ENCODE data around the gene CWC22. TPM values are rescaled to one million over a fixed set of nuclear protein-coding genes. Genes with fewer than 3 reads are reported as not detected.
"Not testable (repeated sequence)": the region's sequence is repeated elsewhere in the genome, so short reads cannot be mapped to it uniquely, and the experiment has no call there.

CWC22 gene
- polyA plus RNA-seq (2013, experiment 1 of 2) = 14.3 TPM
- polyA plus RNA-seq (2013, experiment 2 of 2) = 14.1 TPM

GRCh38 chr2:180006781-180007579, at the start of gene CWC22:
CWC22 (minus strand) TSS chr2:180007297; CDS start chr2:179993341, 13,956 bp downstream.
- Histone ChIP-seq H3K4ac (ENCODE audit: low read depth in 1 of 2, low read length in 2 of 2) (peak within 1 kb of the TSS; percentile 66 to 87), H3K9ac (ENCODE audit: low read length) (peak within 1 kb of the TSS; percentile 92), H3K23ac (ENCODE audit: low read length in 2 of 2) (no peak within 1 kb of the TSS), H2AFZ (ENCODE audit: low read depth, low read length) (peak within 1 kb of the TSS; percentile 85), H3K14ac (ENCODE audit: low read length in 2 of 2) (no peak within 1 kb of the TSS), H3K18ac (ENCODE audit: low read depth in 1 of 2, low read length in 2 of 2) (peak within 1 kb of the TSS; percentile 88 to 96), H2BK120ac (ENCODE audit: low read depth, low read length) (peak within 1 kb of the TSS; percentile 92), H2BK15ac (ENCODE audit: low read depth, poor library complexity, severe bottlenecking) (peak within 1 kb of the TSS; percentile 91), H2AK5ac (ENCODE audit: low read length, severe bottlenecking) (peak within 1 kb of the TSS; percentile 87), H3K4me3 (ENCODE audit: insufficient read depth in 1 of 2, low read depth in 1 of 2, low read length in 2 of 2) (peak within 1 kb of the TSS; percentile 94), H3K27ac (ENCODE audit: low read length, poor library complexity, severe bottlenecking) (peak within 1 kb of the TSS; percentile 86), H4K8ac (ENCODE audit: low read length) (peak within 1 kb of the TSS; percentile 87), H3K4me2 (ENCODE audit: low read length, poor library complexity, severe bottlenecking) (peak within 1 kb of the TSS; percentile 71), H3K27me3 (ENCODE audit: control insufficient read depth in 1 of 2, insufficient read depth in 1 of 2, low read length in 2 of 2) (no peaks in the 10 kb centered on the region), H2BK5ac (ENCODE audit: low read depth, low read length, poor library complexity, severe bottlenecking) (peak within 1 kb of the TSS; percentile 91), H3K79me1 (replicated peaks; ENCODE audit: low read length, poor library complexity, severe bottlenecking) (peaks cover 12% of the 10 kb centered on the region), H3K9me3 (ENCODE audit: control insufficient read depth, low read length) (no peaks in the 10 kb centered on the region), H3K36me3 (ENCODE audit: control insufficient read depth in 1 of 2, insufficient read depth in 2 of 2, low read depth in 1 of 2, low read length in 2 of 2) (peaks cover 0 to 3% of the 10 kb centered on the region in 2 experiments), H4K91ac (ENCODE audit: low read length) (peak within 1 kb of the TSS; percentile 87), H3K4me1 (ENCODE audit: control insufficient read depth, insufficient read depth, low read depth, low read length) (peaks cover 3% of the 10 kb centered on the region), H2BK12ac (ENCODE audit: low read length in 2 of 2) (no peak within 1 kb of the TSS)
- WGBS = under 1% methylated on average over 37 of the region's 46 CpGs
- peak; percentile 94 for DNase-seq

- H3K14ac ChIP-seq (ENCODE audit: low read length in 2 of 2) = no peak overlapping the region
- WGBS = 28% methylated on average over 14 of the region's 15 CpGs
- H3K27ac ChIP-seq (ENCODE audit: low read length, poor library complexity, severe bottlenecking) = no peak overlapping the region
Measured at GRCh38 chr2:180056367-180057118, 49.4 kb upstream of the CWC22 start.

GRCh38 chr2:180054576-180054975, 47.5 kb upstream of the CWC22 start:
- not testable (repeated sequence) for H2BK5ac ChIP-seq (ENCODE audit: low read depth, low read length, poor library complexity, severe bottlenecking); H3K9me3 ChIP-seq (ENCODE audit: control insufficient read depth, low read length); H2BK15ac ChIP-seq (ENCODE audit: low read depth, poor library complexity, severe bottlenecking); H3K4me2 ChIP-seq (ENCODE audit: low read length, poor library complexity, severe bottlenecking); H3K36me3 ChIP-seq (ENCODE audit: control insufficient read depth in 1 of 2, insufficient read depth in 2 of 2, low read depth in 1 of 2, low read length in 2 of 2); H2BK120ac ChIP-seq (ENCODE audit: low read depth, low read length); H3K14ac ChIP-seq (ENCODE audit: low read length in 2 of 2); H3K4ac ChIP-seq (ENCODE audit: low read depth in 1 of 2, low read length in 2 of 2); H3K18ac ChIP-seq (ENCODE audit: low read depth in 1 of 2, low read length in 2 of 2); H2AK5ac ChIP-seq (ENCODE audit: low read length, severe bottlenecking); H3K4me1 ChIP-seq (ENCODE audit: control insufficient read depth, insufficient read depth, low read depth, low read length); H3K9ac ChIP-seq (ENCODE audit: low read length); H2BK12ac ChIP-seq (ENCODE audit: low read length in 2 of 2); H3K27ac ChIP-seq (ENCODE audit: low read length, poor library complexity, severe bottlenecking); H4K91ac ChIP-seq (ENCODE audit: low read length); H2AFZ ChIP-seq (ENCODE audit: low read depth, low read length); DNase-seq; H3K23ac ChIP-seq (ENCODE audit: low read length in 2 of 2); H3K79me1 ChIP-seq (replicated peaks; ENCODE audit: low read length, poor library complexity, severe bottlenecking); H3K27me3 ChIP-seq (ENCODE audit: control insufficient read depth in 1 of 2, insufficient read depth in 1 of 2, low read length in 2 of 2); H4K8ac ChIP-seq (ENCODE audit: low read length); H3K4me3 ChIP-seq (ENCODE audit: insufficient read depth in 1 of 2, low read depth in 1 of 2, low read length in 2 of 2)
- no CpG with 5 or more reads among the region's 1 CpG for WGBS

More at GRCh38 chr2:180056367-180057118, 49.4 kb upstream of the CWC22 start:
- Histone ChIP-seq H3K4me2 (ENCODE audit: low read length, poor library complexity, severe bottlenecking) (no peak overlapping the region), H3K23ac (ENCODE audit: low read length in 2 of 2) (no peak overlapping the region), H3K4me3 (ENCODE audit: insufficient read depth in 1 of 2, low read depth in 1 of 2, low read length in 2 of 2) (no peak overlapping the region), H2BK15ac (ENCODE audit: low read depth, poor library complexity, severe bottlenecking) (no peak overlapping the region), H4K8ac (ENCODE audit: low read length) (no peak overlapping the region), H3K4me1 (ENCODE audit: control insufficient read depth, insufficient read depth, low read depth, low read length) (peaks cover 2% of the 10 kb centered on the region), H2AFZ (ENCODE audit: low read depth, low read length) (no peak overlapping the region), H3K18ac (ENCODE audit: low read depth in 1 of 2, low read length in 2 of 2) (no peak overlapping the region), H3K9me3 (ENCODE audit: control insufficient read depth, low read length) (no peaks in the 10 kb centered on the region), H3K9ac (ENCODE audit: low read length) (no peak overlapping the region), H3K27me3 (ENCODE audit: control insufficient read depth in 1 of 2, insufficient read depth in 1 of 2, low read length in 2 of 2) (no peaks in the 10 kb centered on the region), H2BK5ac (ENCODE audit: low read depth, low read length, poor library complexity, severe bottlenecking) (no peak overlapping the region), H4K91ac (ENCODE audit: low read length) (no peak overlapping the region), H2BK12ac (ENCODE audit: low read length in 2 of 2) (no peak overlapping the region), H2BK120ac (ENCODE audit: low read depth, low read length) (no peak overlapping the region), H3K36me3 (ENCODE audit: control insufficient read depth in 1 of 2, insufficient read depth in 2 of 2, low read depth in 1 of 2, low read length in 2 of 2) (no peaks in the 10 kb centered on the region), H3K79me1 (replicated peaks; ENCODE audit: low read length, poor library complexity, severe bottlenecking) (no peaks in the 10 kb centered on the region), H3K4ac (ENCODE audit: low read depth in 1 of 2, low read length in 2 of 2) (no peak overlapping the region), H2AK5ac (ENCODE audit: low read length, severe bottlenecking) (no peak overlapping the region)
- no peak for DNase-seq

GRCh38 chr2:180050246-180050645, 43.1 kb upstream of the CWC22 start:
- Histone ChIP-seq H3K18ac (ENCODE audit: low read depth in 1 of 2, low read length in 2 of 2) (no peak overlapping the region), H2AK5ac (ENCODE audit: low read length, severe bottlenecking) (no peak overlapping the region), H3K14ac (ENCODE audit: low read length in 2 of 2) (no peak overlapping the region), H3K4ac (ENCODE audit: low read depth in 1 of 2, low read length in 2 of 2) (no peak overlapping the region), H3K9me3 (ENCODE audit: control insufficient read depth, low read length) (no peaks in the 10 kb centered on the region), H3K79me1 (replicated peaks; ENCODE audit: low read length, poor library complexity, severe bottlenecking) (no peaks in the 10 kb centered on the region), H3K4me3 (ENCODE audit: insufficient read depth in 1 of 2, low read depth in 1 of 2, low read length in 2 of 2) (no peak overlapping the region), H3K4me2 (ENCODE audit: low read length, poor library complexity, severe bottlenecking) (no peak overlapping the region), H4K91ac (ENCODE audit: low read length) (no peak overlapping the region), H2BK120ac (ENCODE audit: low read depth, low read length) (no peak overlapping the region), H4K8ac (ENCODE audit: low read length) (no peak overlapping the region), H2BK12ac (ENCODE audit: low read length in 2 of 2) (no peak overlapping the region), H3K27me3 (ENCODE audit: control insufficient read depth in 1 of 2, insufficient read depth in 1 of 2, low read length in 2 of 2) (no peaks in the 10 kb centered on the region), H3K27ac (ENCODE audit: low read length, poor library complexity, severe bottlenecking) (no peak overlapping the region), H3K36me3 (ENCODE audit: control insufficient read depth in 1 of 2, insufficient read depth in 2 of 2, low read depth in 1 of 2, low read length in 2 of 2) (no peaks in the 10 kb centered on the region), H3K4me1 (ENCODE audit: control insufficient read depth, insufficient read depth, low read depth, low read length) (no peaks in the 10 kb centered on the region), H3K9ac (ENCODE audit: low read length) (no peak overlapping the region), H2AFZ (ENCODE audit: low read depth, low read length) (no peak overlapping the region), H2BK15ac (ENCODE audit: low read depth, poor library complexity, severe bottlenecking) (no peak overlapping the region), H3K23ac (ENCODE audit: low read length in 2 of 2) (no peak overlapping the region), H2BK5ac (ENCODE audit: low read depth, low read length, poor library complexity, severe bottlenecking) (no peak overlapping the region)
- WGBS = 74% methylated on average over 3 of the region's 3 CpGs
- no peak for DNase-seq

Measured in mesenchymal stem cell (in vitro differentiated cells and primary cell).